LNCAP (cell line): Measurements from ENCODE around the gene MRGPRF.

ENCODE experiments used
- TF ChIP-seq, protein P1 (sequence below): fragments of 450-650 bp; IDR thresholded peaks from 2 replicates; pipeline ENCODE4 v1.5.1; 2017; ENCODE audit warnings: mild to moderate bottlenecking

Gene MRGPRF

DNA sequence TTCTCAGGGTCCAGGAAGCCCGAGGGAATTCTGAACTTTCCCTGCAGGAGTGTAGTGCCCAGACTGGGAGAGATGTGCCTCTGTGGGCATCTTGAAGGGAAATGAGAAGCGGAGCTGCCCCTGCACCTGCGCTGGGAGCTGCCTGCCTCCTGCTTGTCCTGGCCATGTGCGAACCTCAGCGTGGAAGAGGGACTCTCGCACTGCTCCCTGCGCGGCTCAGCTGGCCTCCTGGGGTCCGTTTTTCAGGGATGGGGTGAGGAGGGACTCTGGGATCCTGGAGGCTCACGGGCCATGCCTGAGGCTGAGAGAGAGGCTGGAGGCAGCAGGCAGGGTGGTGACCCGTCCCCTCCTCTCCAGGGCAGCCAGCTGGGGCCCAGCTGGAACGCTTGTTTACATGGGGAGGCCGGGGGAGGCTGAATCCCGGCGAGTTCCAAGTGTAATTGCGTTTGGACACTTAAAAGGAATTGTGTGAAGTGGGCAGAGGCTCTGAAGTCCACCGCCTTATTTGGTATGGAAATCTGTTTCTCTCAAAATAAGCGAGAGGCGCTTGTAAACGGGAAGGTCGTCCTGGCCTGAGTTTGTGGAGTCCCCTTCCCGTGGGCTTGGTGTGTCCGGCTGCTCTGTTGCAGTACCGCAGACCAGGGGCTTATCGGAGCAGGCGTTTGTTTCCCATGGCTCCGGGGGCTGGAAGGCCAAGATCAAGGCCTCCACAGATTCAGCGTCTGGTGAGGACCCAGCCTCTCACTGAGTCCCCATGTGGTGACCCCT lies 1.2 kb upstream of the MRGPRF start:
- TF ChIP-seq, protein P1, sequence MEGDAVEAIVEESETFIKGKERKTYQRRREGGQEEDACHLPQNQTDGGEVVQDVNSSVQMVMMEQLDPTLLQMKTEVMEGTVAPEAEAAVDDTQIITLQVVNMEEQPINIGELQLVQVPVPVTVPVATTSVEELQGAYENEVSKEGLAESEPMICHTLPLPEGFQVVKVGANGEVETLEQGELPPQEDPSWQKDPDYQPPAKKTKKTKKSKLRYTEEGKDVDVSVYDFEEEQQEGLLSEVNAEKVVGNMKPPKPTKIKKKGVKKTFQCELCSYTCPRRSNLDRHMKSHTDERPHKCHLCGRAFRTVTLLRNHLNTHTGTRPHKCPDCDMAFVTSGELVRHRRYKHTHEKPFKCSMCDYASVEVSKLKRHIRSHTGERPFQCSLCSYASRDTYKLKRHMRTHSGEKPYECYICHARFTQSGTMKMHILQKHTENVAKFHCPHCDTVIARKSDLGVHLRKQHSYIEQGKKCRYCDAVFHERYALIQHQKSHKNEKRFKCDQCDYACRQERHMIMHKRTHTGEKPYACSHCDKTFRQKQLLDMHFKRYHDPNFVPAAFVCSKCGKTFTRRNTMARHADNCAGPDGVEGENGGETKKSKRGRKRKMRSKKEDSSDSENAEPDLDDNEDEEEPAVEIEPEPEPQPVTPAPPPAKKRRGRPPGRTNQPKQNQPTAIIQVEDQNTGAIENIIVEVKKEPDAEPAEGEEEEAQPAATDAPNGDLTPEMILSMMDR = no peak

DNA sequence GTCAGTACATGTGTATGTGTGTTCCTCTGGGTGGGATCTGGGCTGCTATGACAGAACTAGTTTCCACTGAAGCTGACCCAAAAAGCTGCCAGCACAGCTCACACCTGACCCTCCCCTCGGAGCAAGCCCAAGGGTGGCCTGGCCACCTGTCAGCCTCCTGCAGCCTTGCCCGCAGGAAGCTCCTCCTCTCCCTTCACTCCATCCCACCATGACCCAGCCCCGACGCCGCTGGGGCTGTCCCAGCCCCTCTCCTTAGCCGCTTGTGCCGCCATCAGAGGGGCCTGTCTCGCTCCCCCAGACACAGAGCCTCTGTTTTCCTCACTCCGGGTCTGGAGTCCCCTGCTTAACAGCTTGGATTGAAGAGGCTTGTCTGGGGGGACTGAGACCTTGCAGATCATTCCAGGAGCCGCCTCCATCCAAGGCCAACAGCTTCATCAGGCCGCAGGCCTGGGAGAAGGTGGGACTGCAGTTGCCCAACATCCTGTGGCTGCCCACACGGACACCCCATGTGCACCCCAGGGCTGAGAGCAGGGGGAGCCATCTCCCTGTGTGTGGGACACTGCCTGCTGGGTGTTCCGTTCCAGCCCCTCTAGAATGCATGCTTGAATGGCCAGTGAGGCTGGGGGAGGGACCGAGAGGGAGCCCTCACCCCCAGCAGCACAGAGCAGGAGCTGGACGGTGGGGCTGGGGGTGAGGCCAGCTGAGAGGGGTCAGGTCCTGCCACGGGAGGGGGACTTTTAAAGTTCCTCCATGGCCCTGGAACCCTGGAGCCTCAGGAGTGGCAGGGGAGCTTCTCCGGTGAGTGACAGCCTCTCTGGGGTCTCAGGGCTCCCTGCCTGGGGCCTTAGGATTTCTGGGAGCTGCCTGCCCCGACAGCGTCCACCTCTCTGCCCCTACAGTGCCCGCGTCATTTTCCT lies 696 bp downstream of the MRGPRF start:
- TF ChIP-seq, protein P1 = no peak

DNA sequence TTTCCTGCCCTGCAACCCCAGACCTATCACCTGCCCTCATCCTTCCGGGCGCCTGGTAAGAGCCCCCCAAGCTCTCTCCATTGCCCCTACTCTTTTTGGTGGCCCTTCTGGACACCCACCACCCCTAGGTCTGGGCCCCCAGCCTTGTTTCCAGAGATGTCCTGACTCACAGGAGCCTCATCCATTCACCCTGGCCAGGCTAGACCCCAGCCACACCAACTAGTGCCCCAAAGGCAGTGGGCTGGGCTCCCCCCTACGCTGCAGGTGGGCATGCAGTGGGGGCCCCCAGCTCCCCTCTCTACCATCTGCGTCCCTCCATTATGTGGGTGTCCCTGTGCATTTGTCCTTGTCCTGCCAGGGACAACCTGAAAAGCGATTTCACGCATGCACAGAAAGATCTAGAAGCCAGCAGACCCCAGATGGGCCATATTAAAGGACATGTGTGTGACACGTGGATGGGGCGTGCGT lies 1.4 kb downstream of the MRGPRF start:
- TF ChIP-seq, protein P1 = no peak

DNA sequence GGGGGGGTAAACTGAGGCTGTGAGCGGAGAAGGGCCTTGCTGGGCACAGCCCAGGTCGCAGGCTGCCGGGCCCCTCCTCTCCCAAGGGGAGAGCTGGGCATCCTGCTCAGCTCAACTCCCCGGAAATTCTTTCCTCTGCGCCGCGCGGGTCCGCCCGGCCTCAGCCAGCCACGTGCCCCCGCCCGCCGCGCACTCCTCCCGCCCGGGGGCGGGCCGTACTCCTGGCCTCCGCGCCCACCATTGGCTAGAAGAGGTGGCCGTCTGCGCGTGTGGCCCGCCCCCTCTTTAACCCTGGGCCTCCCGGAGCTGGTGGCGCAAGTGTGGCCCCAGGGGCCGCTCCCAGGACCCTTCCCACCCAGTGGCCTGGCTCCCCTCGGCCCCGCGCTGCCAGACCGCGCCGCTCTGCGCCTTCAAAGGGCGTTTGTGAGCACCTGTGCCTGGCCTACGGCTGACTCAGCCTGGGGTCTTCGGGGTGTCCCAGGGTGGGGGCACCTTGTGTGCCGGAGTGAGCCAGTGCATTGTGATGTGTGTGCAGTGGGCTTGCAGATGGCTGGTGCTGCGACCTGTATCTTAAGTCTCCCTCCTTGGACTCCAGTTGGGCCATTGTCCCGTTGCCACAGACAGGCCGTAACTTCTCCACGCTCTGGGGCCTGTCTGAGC lies 2.0 kb downstream of the MRGPRF start:
- TF ChIP-seq, protein P1 = no peak

DNA sequence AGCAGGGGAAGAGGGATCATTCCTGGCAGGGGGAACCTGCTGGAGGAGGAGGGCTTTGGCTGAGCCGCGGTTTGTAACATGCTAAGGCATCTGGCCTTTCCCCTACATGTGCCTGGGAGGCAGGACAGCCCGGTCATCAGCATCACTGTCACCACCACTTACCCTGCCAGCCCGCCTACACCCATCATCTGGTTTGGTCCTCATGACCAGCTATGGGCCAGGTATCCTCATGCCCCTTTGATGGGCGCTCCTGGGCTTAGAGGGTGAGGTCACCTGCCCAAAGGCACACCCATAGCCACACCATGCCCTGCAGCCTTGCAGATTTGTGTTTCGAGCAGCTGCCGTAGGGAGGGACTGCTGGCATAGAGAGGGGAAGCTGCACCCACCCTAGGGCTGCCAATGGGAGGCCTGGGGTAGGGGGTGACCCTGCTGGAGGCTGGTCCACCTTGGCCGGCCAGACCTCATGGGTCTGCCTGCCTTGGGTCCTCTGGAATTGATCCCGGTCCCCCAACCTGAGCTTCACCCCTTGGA lies 2.6 kb downstream of the MRGPRF start:
- TF ChIP-seq, protein P1 = no peak

DNA sequence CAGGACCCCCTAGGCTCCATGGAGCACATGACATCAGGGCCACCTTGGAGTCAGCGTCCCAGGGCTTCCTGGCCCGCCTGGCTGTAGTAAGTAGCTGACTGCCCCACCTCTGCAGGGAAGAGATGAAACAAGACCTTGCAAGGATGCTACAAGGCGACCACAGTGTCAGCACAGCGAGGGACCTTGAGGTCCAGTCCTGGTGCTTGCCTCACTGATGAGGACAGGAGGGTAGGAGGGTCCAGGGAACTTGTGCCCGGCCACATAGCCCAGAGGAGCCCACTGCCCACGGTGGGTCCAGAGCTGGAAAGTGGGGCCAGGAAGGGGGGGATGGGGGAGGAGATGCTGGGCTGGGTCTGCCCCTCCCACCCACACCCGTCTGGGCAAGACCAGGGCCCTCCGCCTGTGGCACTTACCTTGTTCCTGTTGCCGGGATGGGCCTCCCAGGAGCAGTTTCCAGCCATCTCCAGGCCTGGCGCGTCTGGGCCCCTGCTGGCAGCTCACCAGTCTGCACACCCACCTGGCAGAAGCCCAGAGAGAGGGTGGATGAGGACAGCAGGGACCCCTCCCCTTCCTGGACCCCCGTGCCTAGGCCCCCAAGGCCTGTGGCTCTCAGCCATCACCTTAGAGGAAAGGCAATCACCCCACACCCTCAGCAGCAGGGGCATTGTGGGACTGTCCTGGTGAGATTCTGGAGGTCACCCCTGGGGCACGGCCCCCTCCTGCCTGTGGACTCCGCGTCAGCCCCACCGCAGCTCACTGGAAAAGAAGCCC lies 3.4 kb downstream of the MRGPRF start:
- TF ChIP-seq, protein P1 = no peak
